Measurements from ENCODE around the gene AMPD2. TPM values are rescaled to one million over a fixed set of nuclear protein-coding genes. Genes with fewer than 3 reads are reported as not detected.

The AMPD2 gene
- total and polyA plus RNA-seq, 2 donors (not counting 3 experiments of a cell fraction or from before 2014, with no cell fraction given) = 69.4 TPM

GRCh38 chr1:109661391-109661790, 41.8 kb downstream of the AMPD2 start:
- DNase-seq (ENCODE audit: low read depth, low spot score) (no peak), FAIRE-seq (no peak)
- no peaks in the 10 kb centered on the region for H4K20me1 ChIP-seq (replicated peaks; ENCODE audit: control insufficient read depth, extremely low read depth, insufficient read depth, low read length)
- H2AFZ ChIP-seq (ENCODE audit: low read depth, low read length) = no peak overlapping the region
- H3K4me1 ChIP-seq (ENCODE audit: control insufficient read depth, extremely low read depth, insufficient read depth, low read length) = peaks cover 4% of the 10 kb centered on the region
- H3K79me2 ChIP-seq (ENCODE audit: control insufficient read depth, insufficient read depth, low read length) = no peaks in the 10 kb centered on the region
- no peaks in the 10 kb centered on the region for H3K36me3 ChIP-seq (ENCODE audit: control insufficient read depth in 2 of 2, extremely low read depth in 1 of 2, insufficient read depth in 2 of 2, low read length in 2 of 2)
- ChIA-PET CTCF (interaction anchor here (1.7 to 2.1 kb wide), 3 partner anchors 12 to 115 kb away, joined by 6 to 9 read pairs (median 7); no protein-coding TSS in a partner anchor), POLR2A (no interaction called here)
- H3K4me2 ChIP-seq (ENCODE audit: insufficient read depth, low read length) = no peak overlapping the region
- dilution Hi-C loops (cut with MboI; ENCODE audit: extremely low pct_ligation_motif_present, low sequenced_read_pairs) = no loop called here
- no peaks in the 10 kb centered on the region for H3K9me3 ChIP-seq (replicated peaks; ENCODE audit: control insufficient read depth, insufficient read depth, low read length)
- H3K27ac ChIP-seq (ENCODE audit: insufficient read depth, low read depth, low read length) = no peak overlapping the region
- no peaks in the 10 kb centered on the region for H3K9me1 ChIP-seq (replicated peaks; ENCODE audit: control insufficient read depth, extremely low read depth, insufficient read depth, low read length)
- BruUV-seq (replicated peaks) = no TSS peak
- TF ChIP-seq FOS (IDR thresholded peaks at IDR 0.05; ENCODE audit: borderline replicate concordance, insufficient read depth, low read length) (no peak), MYC (IDR thresholded peaks at IDR 0.05; ENCODE audit: low read depth, low read length) (no peak), POLR2AphosphoS5 (IDR thresholded peaks at IDR 0.05; ENCODE audit: insufficient read depth, low read depth, low read length) (no peak), GATA2 (IDR thresholded peaks at IDR 0.05; ENCODE audit: insufficient read depth, insufficient read length, low read depth, low read length) (no peak), EZH2 (IDR thresholded peaks at IDR 0.05; ENCODE audit: borderline replicate concordance, low read depth, low read length, severe bottlenecking) (no peak), JUN (IDR thresholded peaks at IDR 0.05; ENCODE audit: borderline replicate concordance, insufficient read depth, insufficient read length, low read depth) (no peak), POLR2A (IDR thresholded peaks at IDR 0.05; ENCODE audit: low read depth, low read length) (no peak)
- TF ChIP-seq, protein P1, sequence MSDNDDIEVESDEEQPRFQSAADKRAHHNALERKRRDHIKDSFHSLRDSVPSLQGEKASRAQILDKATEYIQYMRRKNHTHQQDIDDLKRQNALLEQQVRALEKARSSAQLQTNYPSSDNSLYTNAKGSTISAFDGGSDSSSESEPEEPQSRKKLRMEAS (IDR thresholded peaks at IDR 0.05; ENCODE audit: insufficient read depth, insufficient read length) = no peak
- TF ChIP-seq, protein P2, sequence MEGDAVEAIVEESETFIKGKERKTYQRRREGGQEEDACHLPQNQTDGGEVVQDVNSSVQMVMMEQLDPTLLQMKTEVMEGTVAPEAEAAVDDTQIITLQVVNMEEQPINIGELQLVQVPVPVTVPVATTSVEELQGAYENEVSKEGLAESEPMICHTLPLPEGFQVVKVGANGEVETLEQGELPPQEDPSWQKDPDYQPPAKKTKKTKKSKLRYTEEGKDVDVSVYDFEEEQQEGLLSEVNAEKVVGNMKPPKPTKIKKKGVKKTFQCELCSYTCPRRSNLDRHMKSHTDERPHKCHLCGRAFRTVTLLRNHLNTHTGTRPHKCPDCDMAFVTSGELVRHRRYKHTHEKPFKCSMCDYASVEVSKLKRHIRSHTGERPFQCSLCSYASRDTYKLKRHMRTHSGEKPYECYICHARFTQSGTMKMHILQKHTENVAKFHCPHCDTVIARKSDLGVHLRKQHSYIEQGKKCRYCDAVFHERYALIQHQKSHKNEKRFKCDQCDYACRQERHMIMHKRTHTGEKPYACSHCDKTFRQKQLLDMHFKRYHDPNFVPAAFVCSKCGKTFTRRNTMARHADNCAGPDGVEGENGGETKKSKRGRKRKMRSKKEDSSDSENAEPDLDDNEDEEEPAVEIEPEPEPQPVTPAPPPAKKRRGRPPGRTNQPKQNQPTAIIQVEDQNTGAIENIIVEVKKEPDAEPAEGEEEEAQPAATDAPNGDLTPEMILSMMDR (IDR thresholded peaks at IDR 0.05; ENCODE audit: extremely low read depth in 1 of 2, insufficient read depth in 1 of 2, low read depth in 1 of 2, low read length in 2 of 2) = no peak
- H3K9ac ChIP-seq (replicated peaks; ENCODE audit: extremely low read depth, insufficient read depth, low read length) = no peak overlapping the region
- intact Hi-C loops (cut with micrococcal nuclease) = no loop called here
- H3K4me3 ChIP-seq (replicated peaks in 1 of 3; ENCODE audit: insufficient read depth in 1 of 3, low read depth in 1 of 3, low read length in 3 of 3) = no peak overlapping the region
- H3K27me3 ChIP-seq (ENCODE audit: control insufficient read depth in 2 of 2, insufficient read depth in 2 of 2, low read length in 2 of 2) = no peaks in the 10 kb centered on the region
